ENCODE measurements around the gene PRKAA1.
A peak's percentile ranks its signal among the peaks of the same experiment; 100 is the strongest.
"Not testable (repeated sequence)": the region's sequence is repeated elsewhere in the genome, so short reads cannot be mapped to it uniquely, and the experiment has no call there.

Gene PRKAA1

DNA sequence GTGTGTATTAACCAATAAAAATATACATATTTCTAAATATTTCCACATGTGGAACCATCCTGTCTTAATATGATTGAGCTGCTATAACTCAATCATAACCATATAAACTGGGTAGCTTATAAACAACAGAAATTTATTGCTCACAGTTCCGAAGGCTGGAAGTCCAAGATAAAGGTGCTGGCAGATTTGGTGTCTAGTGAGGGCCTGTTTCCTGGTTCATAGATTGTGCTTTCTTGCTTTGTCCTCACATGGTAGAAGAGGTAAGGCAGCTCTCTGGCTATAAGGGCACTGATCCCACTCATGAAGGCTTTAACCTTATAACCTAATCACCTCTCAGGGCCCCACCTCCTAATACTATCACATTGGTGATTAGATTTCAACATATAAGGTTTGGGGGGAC lies 14.0 kb upstream of the PRKAA1 start:
- TF ChIP-seq ZFX (IDR thresholded peaks at IDR 0.05) = no peak
- TF ChIP-seq, protein P1, sequence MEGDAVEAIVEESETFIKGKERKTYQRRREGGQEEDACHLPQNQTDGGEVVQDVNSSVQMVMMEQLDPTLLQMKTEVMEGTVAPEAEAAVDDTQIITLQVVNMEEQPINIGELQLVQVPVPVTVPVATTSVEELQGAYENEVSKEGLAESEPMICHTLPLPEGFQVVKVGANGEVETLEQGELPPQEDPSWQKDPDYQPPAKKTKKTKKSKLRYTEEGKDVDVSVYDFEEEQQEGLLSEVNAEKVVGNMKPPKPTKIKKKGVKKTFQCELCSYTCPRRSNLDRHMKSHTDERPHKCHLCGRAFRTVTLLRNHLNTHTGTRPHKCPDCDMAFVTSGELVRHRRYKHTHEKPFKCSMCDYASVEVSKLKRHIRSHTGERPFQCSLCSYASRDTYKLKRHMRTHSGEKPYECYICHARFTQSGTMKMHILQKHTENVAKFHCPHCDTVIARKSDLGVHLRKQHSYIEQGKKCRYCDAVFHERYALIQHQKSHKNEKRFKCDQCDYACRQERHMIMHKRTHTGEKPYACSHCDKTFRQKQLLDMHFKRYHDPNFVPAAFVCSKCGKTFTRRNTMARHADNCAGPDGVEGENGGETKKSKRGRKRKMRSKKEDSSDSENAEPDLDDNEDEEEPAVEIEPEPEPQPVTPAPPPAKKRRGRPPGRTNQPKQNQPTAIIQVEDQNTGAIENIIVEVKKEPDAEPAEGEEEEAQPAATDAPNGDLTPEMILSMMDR (conservative IDR thresholded peaks at IDR 0.05) = no peak

DNA sequence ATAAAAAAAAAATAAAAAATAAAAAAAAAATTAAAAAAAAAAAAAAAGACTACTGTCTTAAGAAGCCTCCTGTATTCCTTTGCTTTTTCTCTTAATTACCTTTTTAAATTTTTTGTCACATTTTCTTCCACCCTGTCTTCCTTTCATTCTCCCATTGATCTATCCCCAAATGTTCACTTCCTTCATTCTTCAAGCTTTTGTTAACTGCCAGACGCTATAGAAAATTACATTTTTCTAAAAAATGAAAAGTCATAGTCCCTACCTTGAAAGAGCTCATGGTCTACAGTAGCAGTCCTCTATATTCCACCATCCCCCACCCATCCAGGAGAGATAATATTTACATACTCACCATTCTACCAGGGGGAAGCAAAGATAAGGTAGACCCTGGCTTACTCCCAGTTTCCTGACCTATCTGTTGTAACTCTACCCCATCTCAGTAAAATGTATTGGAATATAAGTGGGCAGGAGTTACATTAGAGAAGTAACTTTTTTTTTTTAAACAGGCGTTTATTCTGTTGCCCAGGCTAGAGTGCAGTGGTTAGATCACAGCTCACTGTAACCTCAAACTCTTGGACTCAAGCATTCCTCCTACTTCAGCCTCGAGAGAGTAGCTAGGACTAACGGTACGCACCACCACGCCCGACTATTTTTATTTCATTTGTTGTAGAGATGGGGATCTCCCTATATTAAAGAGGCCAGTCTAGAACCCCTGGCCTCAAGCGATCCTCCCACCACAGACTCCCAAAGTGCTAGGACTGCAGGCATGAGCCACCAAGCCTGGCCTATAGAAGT lies 3.8 kb upstream of the PRKAA1 start:
- H3K27ac ChIP-seq = no peak overlapping the region
- TF ChIP-seq, protein P1 (conservative IDR thresholded peaks at IDR 0.05) = no peak
- TF ChIP-seq ZFX (IDR thresholded peaks at IDR 0.05) = no peak

More for the DNA sequence above, 14.0 kb upstream of the PRKAA1 start:
- no peak overlapping the region for H3K27ac ChIP-seq

DNA sequence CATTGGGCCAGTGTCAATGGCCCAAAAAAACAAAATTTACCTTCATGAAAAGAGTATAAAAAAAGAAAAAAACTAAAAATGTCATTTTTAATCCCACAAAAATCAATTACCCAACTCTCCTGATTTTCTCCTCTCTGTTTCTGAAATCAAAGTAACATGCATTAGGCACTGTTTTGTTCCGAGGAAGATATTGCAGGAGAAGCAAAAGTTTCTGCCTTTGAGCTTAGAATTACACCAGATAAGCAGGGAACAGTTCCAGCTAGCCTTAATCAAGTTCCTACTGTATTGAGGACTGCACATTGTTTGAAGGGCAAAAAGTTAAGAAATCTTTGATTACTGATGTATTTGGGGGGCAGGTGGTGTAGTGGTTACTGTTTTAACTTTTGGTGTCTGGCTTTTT lies 1.1 kb upstream of the PRKAA1 start:
- H3K27ac ChIP-seq = no peak overlapping the region
- TF ChIP-seq, protein P1 (conservative IDR thresholded peaks at IDR 0.05) = no peak
- TF ChIP-seq ZFX (IDR thresholded peaks at IDR 0.05) = no peak

DNA sequence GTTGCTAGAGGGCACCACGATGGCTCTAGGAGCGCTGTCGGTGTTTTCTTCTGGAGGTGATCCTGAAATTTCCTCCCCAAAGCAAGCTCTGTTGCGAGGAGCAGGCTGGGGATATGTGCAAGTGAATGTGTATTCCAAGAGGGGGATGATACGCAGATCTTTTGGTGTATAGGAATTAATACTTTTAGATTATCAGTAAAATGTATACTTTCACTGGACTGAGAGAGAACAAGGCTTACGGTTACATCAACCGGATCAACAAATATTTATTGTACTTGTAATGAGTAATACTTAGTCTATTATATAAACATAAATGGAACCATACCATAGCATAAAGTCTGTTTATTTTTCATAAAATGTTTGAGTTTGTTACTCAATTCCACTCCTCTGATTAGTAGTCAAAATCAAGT lies 632 bp upstream of the PRKAA1 start:
- TF ChIP-seq ZFX (IDR thresholded peaks at IDR 0.05) = no peak
- TF ChIP-seq, protein P1 (conservative IDR thresholded peaks at IDR 0.05) = no peak
- peak overlapping the region; percentile 98 for H3K27ac ChIP-seq

DNA sequence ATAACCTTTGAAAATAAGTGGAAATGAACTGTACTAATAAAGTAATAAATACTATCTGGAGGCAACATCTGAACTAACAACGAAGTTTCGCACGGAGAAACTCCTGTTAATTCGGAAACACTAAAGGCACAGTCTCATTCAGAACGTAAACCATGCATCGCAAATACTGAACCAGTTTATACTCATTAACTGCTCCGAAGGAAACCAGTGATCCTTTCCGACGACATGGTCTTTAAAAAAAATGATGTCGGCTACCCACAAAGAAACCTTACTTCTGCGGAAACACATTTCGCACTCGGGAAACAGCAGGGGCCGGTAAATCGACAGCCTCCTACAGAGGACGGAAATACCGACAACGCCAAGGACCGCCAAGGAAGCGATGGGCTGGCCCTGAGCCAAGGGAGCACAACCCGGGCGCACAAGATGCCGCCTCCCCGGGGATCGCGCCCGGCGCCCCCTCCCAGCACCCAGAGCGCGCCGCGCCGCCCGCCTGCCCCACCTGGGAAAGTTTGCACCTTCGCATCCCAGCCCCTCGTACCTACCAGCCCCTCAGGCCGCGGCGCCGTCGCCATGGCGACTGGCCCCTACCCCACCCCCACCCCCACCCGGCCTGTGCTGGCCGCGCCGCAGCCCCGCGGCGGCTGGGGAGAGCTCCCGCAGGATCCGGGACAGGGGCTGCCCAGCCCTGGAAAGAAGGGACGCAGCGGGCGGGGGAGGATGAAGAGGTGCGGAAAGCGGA lies 732 bp downstream of the PRKAA1 start:
- peak overlapping the region; percentile 98 for H3K27ac ChIP-seq
- TF ChIP-seq, protein P1 (conservative IDR thresholded peaks at IDR 0.05) = no peak
- TF ChIP-seq ZFX (IDR thresholded peaks at IDR 0.05) = peak; percentile 35; the same call in 1 of the 2 replicates

DNA sequence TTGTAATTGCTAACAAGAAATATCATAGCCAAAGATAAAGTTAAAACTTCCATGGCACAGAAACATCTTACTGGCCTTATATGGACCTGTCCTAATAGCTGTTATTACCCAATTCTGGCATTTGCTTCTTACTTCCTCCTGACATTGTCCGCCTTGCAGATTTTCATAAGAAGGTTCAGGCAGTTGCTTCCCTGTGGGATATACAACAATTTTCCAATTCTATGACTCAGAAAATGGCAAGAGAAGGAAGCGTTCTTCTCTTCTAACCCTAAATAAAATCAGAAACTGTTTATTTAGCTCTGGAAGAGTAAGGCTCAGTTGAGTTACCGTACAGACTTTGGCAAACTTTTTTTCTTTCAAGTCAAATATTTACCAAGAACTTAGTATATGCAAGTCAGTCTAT lies 1.7 kb downstream of the PRKAA1 start:
- peak overlapping the region; percentile 75 for H3K27ac ChIP-seq
- no peak for TF ChIP-seq ZFX (IDR thresholded peaks at IDR 0.05)
- TF ChIP-seq, protein P1 (conservative IDR thresholded peaks at IDR 0.05) = no peak

DNA sequence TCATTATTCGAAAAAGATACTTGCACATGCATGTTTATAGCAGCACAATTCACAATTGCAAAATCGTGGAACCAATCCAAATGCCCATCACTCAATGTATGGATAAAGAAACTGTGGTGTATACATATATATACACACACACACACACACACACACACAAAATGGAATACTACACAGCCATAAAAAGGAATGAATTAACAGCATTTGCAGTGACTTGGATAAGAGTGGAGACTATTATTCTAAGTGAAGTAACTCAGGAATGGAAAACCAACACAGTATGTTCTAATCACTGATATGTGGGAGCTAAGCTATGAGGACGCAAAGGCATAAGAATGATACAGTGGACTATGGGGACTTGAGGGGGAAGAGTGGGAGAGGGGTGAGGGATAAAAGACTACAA lies 3.3 kb downstream of the PRKAA1 start:
- not testable (repeated sequence) for H3K27ac ChIP-seq

DNA sequence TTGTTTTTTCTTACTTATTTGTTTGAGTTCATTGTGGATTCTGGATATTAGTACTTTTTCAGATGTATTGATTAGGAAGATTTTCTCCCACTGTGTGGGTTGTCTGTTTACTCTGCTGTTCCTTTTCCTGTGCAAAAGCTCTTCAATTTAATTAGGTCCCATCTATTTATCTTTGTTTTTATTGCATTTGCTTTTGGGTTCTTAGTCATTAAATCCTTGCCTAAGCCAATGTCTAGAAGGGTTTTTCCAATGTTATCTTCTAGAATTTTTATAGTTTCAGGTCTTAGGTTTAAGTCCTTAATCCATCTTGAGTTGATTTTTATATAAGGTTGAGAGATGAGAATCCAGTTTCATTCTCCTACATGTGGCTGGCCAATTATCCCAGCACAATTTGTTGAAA lies 3.8 kb downstream of the PRKAA1 start:
- not testable (repeated sequence) for H3K27ac ChIP-seq

DNA sequence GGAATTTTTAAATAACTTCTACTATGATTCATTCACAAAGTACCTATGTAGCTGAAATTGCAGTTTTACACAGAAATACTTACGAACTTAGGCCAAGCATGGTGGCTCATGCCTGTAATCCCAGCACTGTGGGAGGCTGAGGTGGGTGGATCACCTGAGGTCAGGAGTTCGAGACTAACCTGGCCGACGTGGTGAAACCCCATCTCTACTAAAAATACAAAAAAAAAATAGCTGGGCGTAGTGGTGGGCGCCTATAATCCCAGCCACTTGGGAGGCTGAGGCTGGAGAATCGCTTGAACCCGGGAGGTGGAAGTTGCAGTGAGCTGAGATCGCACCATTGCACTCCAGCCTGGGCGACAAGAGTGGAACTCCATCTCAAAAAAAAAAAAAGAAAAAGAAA lies 5.5 kb downstream of the PRKAA1 start:
- H3K27ac ChIP-seq = peak overlapping the region; percentile 19; the same call in 1 of the 2 replicates
